Suprapubic skin (tissue), 4 donors: ENCODE data around the gene SPDYE5.
"Not testable (repeated sequence)": the region's sequence is repeated elsewhere in the genome, so short reads cannot be mapped to it uniquely, and the experiment has no call there.

Experiments
- CTCF ChIP-seq, 2 donors: fragments of 200-600 bp in 1 of 2; fragments of 450-650 bp in 1 of 2; sonication (generic) in 1 of 2; IDR thresholded peaks; one replicate each; pipeline ENCODE4 v1.5.1; 2016 to 2019; ENCODE audit warnings: antibody characterized with exemption in 2 of 2, mild to moderate bottlenecking in 1 of 2, moderate library complexity in 1 of 2
- EP300 ChIP-seq: sonication (generic); formaldehyde crosslinking; IDR thresholded peaks from one replicate; pipeline ENCODE4 v1.6.1; 2017; ENCODE audit warnings: antibody characterized with exemption
- POLR2A ChIP-seq, 2 donors: fragments of 450-650 bp; IDR thresholded peaks; one replicate each; pipeline ENCODE4 v1.6.1; 2017; ENCODE audit warnings: antibody characterized with exemption in 2 of 2, mild to moderate bottlenecking in 2 of 2, moderate library complexity in 2 of 2
- POLR2AphosphoS5 ChIP-seq, 3 donors: sonication (generic); formaldehyde crosslinking; IDR thresholded peaks; one replicate each; pipeline ENCODE4 v1.6.1; 2017; ENCODE audit warnings: antibody characterized with exemption in 3 of 3

- peak in 1 of 2 donors; percentile 67 for TF ChIP-seq POLR2A (IDR thresholded peaks at IDR 0.05)
- not testable (repeated sequence) for TF ChIP-seq CTCF (IDR thresholded peaks at IDR 0.05); POLR2AphosphoS5 (IDR thresholded peaks at IDR 0.05); EP300
Observed at GRCh38 chr7:75442465-75443111, 49.5 kb upstream of the SPDYE5 start.
